Stimulated activated CD4-positive, alpha-beta T cell treated with anti-CD3 and anti-CD28 coated beads, Interleukin-12 subunit alpha, Interleukin-12 subunit beta, amount 100 ng/mL, for 48 hours (primary cell): ENCODE data around the gene SLC15A2.
"Not testable (repeated sequence)": the region's sequence is repeated elsewhere in the genome, so short reads cannot be mapped to it uniquely, and the experiment has no call there.

Experiments used
- DNase-seq, 3 donors: peaks; one replicate each; pipeline ENCODE4 v3.0.0-alpha.2; 2020; ENCODE audit warnings: low read depth in 2 of 3, low spot score in 1 of 3

SLC15A2 gene, protein sequence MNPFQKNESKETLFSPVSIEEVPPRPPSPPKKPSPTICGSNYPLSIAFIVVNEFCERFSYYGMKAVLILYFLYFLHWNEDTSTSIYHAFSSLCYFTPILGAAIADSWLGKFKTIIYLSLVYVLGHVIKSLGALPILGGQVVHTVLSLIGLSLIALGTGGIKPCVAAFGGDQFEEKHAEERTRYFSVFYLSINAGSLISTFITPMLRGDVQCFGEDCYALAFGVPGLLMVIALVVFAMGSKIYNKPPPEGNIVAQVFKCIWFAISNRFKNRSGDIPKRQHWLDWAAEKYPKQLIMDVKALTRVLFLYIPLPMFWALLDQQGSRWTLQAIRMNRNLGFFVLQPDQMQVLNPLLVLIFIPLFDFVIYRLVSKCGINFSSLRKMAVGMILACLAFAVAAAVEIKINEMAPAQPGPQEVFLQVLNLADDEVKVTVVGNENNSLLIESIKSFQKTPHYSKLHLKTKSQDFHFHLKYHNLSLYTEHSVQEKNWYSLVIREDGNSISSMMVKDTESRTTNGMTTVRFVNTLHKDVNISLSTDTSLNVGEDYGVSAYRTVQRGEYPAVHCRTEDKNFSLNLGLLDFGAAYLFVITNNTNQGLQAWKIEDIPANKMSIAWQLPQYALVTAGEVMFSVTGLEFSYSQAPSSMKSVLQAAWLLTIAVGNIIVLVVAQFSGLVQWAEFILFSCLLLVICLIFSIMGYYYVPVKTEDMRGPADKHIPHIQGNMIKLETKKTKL

DNA sequence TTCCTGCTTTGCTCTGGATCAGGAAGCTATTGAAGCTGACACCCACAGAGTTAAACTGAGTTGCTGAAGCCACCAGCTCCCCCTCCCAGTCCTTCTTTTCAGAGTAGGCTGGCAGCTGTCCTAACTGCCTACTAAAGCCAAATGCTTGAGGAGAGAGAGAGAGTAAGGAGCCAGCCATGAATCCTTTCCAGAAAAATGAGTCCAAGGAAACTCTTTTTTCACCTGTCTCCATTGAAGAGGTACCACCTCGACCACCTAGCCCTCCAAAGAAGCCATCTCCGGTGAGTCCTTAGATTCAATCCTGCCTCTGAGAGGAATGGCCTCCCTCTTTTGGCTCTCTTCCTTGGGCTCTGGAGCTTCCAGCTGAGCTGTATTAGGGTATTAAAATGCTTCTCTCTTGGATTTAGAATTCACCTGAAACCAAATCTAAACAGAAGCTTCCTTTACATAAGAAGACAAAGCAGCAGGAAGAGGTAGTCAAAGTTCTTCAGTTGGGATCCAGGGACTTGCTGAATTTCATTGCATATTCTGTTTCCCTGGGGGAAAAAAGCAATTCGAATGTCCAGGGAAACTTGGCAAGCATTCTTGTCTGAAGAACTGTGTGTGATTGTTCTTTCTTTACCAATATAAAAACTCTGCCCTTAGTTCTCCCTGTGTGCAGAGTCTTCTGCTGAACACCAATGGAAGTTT is at the start of gene SLC15A2:
Gene SLC15A2 (plus strand): TSS at position 101 of the 690 bp plus-strand sequence. CDS start 76 bp downstream, at position 177.
- DNase-seq, result no peak

DNA sequence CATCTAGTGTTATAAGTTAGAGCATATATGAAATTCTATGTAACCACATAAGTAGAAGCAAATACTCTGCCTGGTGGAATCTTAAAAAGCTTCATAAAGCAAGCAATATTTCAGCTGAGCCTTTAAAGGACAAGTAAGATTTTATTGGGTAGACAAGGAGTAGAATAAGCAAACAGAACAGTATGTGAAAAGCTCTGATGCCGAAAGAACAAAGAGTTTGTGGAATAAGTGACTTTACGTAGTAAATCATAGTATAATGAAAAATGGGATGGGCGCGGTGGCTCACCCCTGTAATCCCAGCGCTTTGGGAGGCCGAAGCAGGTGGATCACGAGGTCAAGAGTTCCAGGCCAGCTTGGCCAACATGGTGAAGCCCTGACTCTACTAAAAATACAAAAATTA is 49.3 kb upstream of the SLC15A2 start:
- no peak for DNase-seq

DNA sequence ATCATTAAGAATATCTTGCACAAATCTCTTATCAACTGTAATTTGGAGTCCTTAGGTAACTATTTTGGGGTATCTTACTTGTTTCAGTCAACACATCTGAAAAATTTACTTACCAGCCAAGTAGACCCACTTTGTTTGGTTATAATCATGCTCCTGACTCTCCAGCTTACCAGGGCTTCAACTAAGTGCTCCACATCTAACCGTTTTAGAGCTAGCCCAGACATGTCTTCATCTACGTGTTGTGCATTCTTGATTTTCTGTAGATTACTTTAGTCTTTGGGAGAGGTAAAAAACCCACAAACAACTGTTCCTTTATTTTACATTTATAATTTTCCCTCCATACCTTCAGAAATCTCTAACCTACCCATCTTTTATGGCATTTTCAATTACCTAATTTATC is 41.9 kb upstream of the SLC15A2 start:
- no peak for DNase-seq

GRCh38 chr3:121855555-121855954 is 38.6 kb upstream of the SLC15A2 start:
- DNase-seq, result peak in 1 of 3 donors; percentile 16

GRCh38 chr3:121857778-121858177 is 36.4 kb upstream of the SLC15A2 start:
- not testable (repeated sequence) for DNase-seq

- DNase-seq, result not testable (repeated sequence)
These were observed 31.0 kb upstream of the SLC15A2 start for GRCh38 chr3:121863247-121863646.

DNA sequence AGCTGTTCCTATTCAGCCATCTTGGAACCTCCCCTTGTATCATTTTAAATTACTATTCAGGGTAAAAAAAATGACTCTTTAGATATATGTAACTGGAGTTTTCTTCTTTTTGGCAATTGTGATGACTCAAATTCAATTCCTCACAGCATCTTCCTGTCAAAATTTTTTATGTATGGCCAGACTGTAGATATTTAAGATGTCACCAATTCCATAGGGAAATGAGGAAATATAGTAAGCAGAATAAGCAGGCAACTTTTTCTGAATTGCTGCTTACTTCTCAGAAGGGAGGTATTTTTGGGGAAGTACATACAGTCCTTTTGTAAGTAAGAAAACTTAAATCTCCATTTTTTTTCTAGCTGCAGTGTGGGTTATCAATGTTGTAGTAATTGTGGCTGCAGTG is 30.4 kb upstream of the SLC15A2 start:
- no peak for DNase-seq

- DNase-seq, result no peak
These were observed 24.5 kb upstream of the SLC15A2 start for GRCh38 chr3:121869736-121870135.

DNA sequence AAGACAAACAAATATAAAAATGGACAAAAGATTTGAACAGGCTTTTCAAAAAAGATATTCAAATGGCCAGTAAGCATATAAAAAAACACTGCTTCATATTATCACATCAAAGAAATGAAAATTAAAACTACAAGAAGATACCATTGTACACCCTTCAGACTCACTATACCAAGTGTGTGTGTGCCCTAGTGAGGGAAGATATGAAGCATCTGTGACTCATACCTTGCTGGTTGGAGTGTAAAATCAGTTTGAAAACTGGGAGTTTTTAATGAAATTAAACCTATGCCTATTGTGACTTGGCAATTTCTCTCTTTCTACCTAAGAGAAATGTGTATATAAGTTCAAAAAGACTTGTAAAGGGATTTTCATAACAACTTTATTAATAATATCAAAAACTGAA is 23.5 kb upstream of the SLC15A2 start:
- no peak for DNase-seq

- no peak for DNase-seq
These were observed 22.8 kb upstream of the SLC15A2 start for GRCh38 chr3:121871430-121871829.

GRCh38 chr3:121878411-121878810 is 15.8 kb upstream of the SLC15A2 start:
- no peak for DNase-seq

- DNase-seq, result peak in 1 of 3 donors; percentile 0
These were observed 10.7 kb upstream of the SLC15A2 start for GRCh38 chr3:121883507-121883906.

DNA sequence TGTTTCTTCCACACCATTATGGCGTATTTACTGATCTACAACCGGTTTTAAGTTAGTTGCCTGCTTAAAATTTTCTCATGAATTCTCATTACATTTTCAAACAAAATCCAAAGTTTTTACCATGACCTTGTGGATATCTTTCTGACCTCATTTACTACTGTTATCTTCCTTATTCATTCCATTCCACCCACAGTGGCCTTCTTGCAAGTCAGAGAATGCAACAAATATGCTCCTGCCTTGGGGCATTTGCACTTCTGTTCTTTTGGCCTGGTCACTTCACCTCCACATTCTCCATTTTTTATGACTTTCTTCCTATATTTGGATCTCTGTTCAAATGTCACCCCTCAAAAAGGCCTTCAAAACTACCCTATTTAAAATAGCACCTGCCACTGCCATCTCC is 8.8 kb upstream of the SLC15A2 start:
- DNase-seq, result no peak

- DNase-seq, result no peak
These were observed 920 bp downstream of the SLC15A2 start for GRCh38 chr3:121895121-121895520.

GRCh38 chr3:121895736-121896135 is 1.5 kb downstream of the SLC15A2 start:
- DNase-seq, result no peak

DNA sequence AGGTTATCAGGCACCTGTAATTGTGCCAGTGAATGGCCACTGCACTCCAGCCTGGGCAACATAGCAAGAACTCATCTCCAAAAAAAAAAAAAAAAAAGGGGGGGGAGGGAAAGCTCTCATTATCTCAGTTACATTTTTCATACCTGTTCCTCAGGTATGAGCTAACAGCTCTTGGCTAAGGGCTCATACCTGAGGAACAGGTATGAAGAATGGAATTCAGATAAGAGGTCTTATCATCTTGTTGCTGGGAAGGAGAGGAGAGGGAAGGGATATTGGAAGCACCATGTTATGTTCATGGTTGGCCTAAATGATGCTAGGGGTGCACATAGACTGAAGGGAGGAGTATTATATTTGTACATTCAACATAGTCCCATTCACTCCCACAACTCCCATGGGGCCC is 2.6 kb downstream of the SLC15A2 start:
- no peak for DNase-seq

GRCh38 chr3:121897296-121897695 is 3.1 kb downstream of the SLC15A2 start:
- DNase-seq, result no peak

- no peak for DNase-seq
These were observed 19.2 kb downstream of the SLC15A2 start for GRCh38 chr3:121913305-121913990.

DNA sequence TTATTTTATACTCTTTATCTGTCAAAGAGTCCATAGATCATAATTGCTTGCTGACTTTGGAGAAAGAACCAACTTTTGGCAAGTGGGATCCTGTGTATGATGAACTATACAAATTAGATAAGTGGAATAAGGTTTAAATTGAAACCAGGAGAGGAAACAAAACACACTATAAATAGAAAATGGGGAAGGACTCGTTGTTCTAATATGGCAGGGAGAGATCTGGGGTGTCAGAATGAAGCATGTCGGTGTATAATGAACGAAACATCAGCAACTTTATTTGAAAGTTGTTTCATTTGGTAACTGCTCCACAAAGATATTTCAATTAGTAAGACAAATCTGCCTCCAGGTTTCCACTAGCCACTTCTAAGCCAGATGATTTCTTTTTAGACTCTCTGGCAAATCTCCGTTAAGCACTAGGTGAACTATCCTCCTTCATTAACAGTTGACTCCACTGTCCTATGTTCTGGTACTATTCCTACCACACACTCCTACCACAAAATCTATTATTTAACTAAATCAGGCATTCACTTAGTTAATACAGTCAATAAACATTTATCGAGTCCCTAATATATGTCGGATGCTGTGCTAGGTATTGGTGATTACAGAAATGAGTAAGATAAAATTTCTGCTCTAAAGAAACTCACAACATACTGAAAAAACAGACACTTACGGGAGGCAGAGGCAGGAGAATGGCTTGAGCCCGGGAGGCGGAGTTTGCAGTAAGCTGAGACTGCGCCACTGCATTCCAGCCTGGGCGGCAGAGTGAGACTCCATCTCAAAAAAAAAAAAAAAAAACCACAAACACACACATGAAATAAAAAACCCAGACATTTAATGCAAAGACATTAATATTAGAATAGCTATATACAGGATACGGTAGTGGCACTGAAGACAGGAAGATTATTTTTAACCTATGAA is 20.1 kb downstream of the SLC15A2 start:
- no peak for DNase-seq

DNA sequence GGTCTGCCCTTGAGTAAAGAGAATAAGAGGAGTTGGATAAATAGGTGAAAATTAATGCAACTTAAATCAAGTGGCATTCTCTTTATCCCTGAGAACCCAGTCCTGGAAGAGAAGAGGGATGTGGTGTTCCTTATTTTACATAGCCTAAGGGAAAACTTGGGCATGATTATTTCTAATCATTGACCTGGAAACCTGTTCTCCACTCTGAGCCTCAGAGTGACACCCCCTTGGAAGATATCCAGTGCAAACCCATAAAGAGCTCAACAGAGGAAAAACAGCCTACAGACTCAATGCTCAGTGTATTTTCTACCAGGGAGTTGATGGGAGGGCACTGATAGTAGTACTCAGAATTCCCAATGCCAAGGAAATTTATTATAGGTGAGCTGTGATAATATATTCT is 22.0 kb downstream of the SLC15A2 start:
- DNase-seq, result no peak
